Smooth muscle cell (in vitro differentiated cells): ENCODE data around the gene SLC38A8. TPM values are rescaled to one million over a fixed set of nuclear protein-coding genes. Genes with fewer than 3 reads are reported as not detected.

ENCODE experiments used
- DNase-seq: peaks from one replicate; lab custom pipeline; 2025; ENCODE audit not compliant: unreplicated experiment; lab: John Stamatoyannopoulos, UW
- H2AFZ ChIP-seq: fragments of 200-600 bp; sonication (generic); 2 replicates; pipeline ENCODE4 v1.6.0; 2016; ENCODE audit warnings: antibody characterized with exemption, low read depth, mild to moderate bottlenecking
- H3F3A ChIP-seq: fragments of 200-600 bp; sonication (generic); 2 replicates; pipeline ENCODE4 v1.6.0; 2017; ENCODE audit warnings: antibody characterized with exemption, low read depth
- H3K27ac ChIP-seq: fragments of 200-600 bp; sonication (generic); 2 replicates; pipeline ENCODE4 v1.5.1; 2016; ENCODE audit warnings: low read depth, mild to moderate bottlenecking
- H3K27me3 ChIP-seq: fragments of 200-600 bp; sonication (generic); 2 replicates; pipeline ENCODE4 v1.6.1; 2016; ENCODE audit warnings: low read depth, mild to moderate bottlenecking
- H3K36me3 ChIP-seq: fragments of 200-600 bp; sonication (generic); 2 replicates; pipeline ENCODE4 v1.5.1; 2016; ENCODE audit warnings: low read depth
- H3K4me1 ChIP-seq: fragments of 200-600 bp; sonication (generic); 2 replicates; pipeline ENCODE4 v1.5.1; 2016; ENCODE audit warnings: low read depth
- H3K4me2 ChIP-seq: fragments of 200-600 bp; sonication (generic); 2 replicates; pipeline ENCODE4 v1.6.0; 2016; ENCODE audit warnings: mild to moderate bottlenecking
- H3K4me3 ChIP-seq: fragments of 200-600 bp; sonication (generic); 2 replicates; pipeline ENCODE4 v1.5.1; 2016; ENCODE audit warnings: mild to moderate bottlenecking
- H3K79me2 ChIP-seq: fragments of 200-600 bp; sonication (generic); 2 replicates; pipeline ENCODE4 v1.6.0; 2016; ENCODE audit warnings: low read depth, mild to moderate bottlenecking
- H3K9ac ChIP-seq: fragments of 200-600 bp; sonication (generic); 2 replicates; pipeline ENCODE4 v1.6.0; 2016; ENCODE audit warnings: low read depth
- H3K9me3 ChIP-seq: fragments of 200-600 bp; sonication (generic); replicated peaks from 2 replicates; pipeline ENCODE4 v1.5.1; 2016; ENCODE audit warnings: low read depth
- H4K20me1 ChIP-seq: fragments of 200-600 bp; sonication (generic); 2 replicates; pipeline ENCODE4 v1.6.0; 2016; ENCODE audit warnings: low read depth
- CTCF ChIP-seq: fragments of 200-600 bp; sonication (generic); IDR thresholded peaks from 2 replicates; pipeline ENCODE4 v1.5.1; 2017; ENCODE audit warnings: borderline replicate concordance, mild to moderate bottlenecking, antibody characterized with exemption; ENCODE audit not compliant: insufficient read depth, poor library complexity, severe bottlenecking
- WGBS: methylation state at CpG from one replicate; pipeline ENCODE4 v1.1.7; 2016; ENCODE audit warnings: low lambda C conversion rate; 5-methylcytosine and 5-hydroxymethylcytosine counted together
- polyA plus RNA-seq: library from polyadenylated mRNA; unstranded; fragments of >200 nt; fragmentation: Nextera tagmentation; extraction: Ambion mirVana; gene quantifications from 2 replicates; pipeline ENCODE4 v1.2.1, GENCODE V29; 2016
- total RNA-seq: library from RNA; depleted of rRNA; stranded (reverse); fragments of >200 nt; gene quantifications from 2 replicates; pipeline ENCODE4 v1.2.3, GENCODE V29; 2014

Gene SLC38A8
- total and polyA plus RNA-seq, 2 experiments from 2014 or later, result not detected

DNA sequence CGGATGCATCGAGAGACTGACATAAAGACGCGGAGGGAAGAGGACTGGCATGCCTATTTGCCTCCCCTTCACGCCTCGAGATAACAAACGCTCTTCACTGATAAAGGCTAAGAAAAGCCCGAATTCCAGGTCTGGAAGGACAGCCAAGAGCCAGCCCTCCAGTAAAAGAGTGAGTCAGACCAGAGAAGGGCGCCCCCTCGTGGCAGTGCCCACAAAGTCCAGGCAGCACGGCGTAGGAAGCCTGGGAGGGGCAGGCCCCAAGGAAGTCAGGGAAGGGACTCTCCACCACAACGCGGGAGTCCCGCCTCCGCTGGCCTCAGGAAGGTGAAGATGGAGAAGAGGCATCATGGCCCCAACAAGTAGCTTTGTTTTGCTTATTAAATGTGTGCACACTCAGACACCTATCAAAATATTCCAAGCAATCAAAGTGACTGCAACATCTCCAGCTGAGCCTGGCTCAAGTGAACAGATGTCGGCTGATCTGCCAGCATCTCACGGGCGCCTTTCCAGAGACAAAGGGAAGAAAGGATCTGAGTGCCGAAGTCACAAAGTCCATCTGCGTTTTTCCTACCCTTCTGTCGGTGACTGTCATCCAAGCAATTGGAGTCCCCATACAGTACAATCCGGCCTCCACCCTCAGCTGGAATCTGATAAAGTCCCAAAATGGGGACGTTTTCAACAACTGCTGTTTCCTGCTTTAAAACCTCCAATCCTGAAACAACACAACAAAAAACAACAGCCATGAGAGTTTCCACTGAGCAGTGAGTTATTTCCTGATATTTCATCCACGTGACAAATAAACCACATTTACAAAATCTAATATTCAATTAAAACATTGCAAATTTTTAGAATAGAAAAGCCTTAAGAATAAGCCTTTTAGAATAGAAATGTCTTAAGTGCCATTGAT, 20.4 kb upstream of the SLC38A8 start:
- H2AFZ ChIP-seq, result no peak overlapping the region
- H3F3A ChIP-seq, result no peaks in the 10 kb centered on the region
- H3K27me3 ChIP-seq, result no peaks in the 10 kb centered on the region
- peak; percentile 63 for DNase-seq
- no peak overlapping the region for H3K27ac ChIP-seq
- H3K4me3 ChIP-seq, result no peak overlapping the region
- H3K9ac ChIP-seq, result no peak overlapping the region
- peaks cover 4% of the 10 kb centered on the region for H3K4me1 ChIP-seq
- peaks cover 12% of the 10 kb centered on the region for H3K36me3 ChIP-seq
- no peaks in the 10 kb centered on the region for H3K9me3 ChIP-seq
- 38% methylated on average over 24 of the region's 25 CpGs for WGBS
- no peaks in the 10 kb centered on the region for H4K20me1 ChIP-seq
- peak; percentile 95 for TF ChIP-seq CTCF
- no peaks in the 10 kb centered on the region for H3K79me2 ChIP-seq
- no peak overlapping the region for H3K4me2 ChIP-seq

DNA sequence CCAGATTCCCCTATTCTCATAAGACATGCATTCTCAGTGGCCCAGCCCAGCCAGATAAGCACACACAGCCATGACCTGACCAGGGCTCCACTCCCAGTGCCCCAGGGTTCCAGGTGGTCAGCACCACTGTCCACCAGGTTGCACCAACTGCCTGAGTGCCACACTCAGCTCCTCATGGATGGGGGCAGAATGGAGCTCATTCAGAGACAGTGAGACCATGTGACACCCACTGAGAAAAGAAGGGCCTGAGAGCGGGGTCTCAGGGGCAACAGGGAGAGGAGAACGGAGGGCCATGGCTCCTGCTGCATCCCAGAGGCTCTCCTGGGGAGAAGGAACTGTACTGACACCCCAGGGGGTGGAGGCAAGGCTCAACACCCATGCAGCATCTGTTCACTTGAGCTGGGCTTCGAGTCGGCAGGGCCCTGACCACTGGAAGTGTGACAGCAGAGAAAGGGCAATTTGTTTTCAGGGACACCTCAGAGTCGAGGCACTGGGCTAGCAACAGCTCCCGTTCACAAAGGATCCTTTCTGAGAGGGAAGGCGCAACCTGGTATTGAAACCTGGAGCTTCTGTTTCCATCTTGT, 18.7 kb upstream of the SLC38A8 start:
- H3K79me2 ChIP-seq, result no peaks in the 10 kb centered on the region
- H4K20me1 ChIP-seq, result no peaks in the 10 kb centered on the region
- no peak for DNase-seq
- no peaks in the 10 kb centered on the region for H3K27me3 ChIP-seq
- H3K36me3 ChIP-seq, result peaks cover 3% of the 10 kb centered on the region
- H3K9me3 ChIP-seq, result no peaks in the 10 kb centered on the region
- H3F3A ChIP-seq, result no peaks in the 10 kb centered on the region
- no peak overlapping the region for H3K4me2 ChIP-seq
- H3K9ac ChIP-seq, result no peak overlapping the region
- 94% methylated on average over 7 of the region's 7 CpGs for WGBS
- peaks cover 4% of the 10 kb centered on the region for H3K4me1 ChIP-seq
- H3K27ac ChIP-seq, result no peak overlapping the region
- H2AFZ ChIP-seq, result no peak overlapping the region
- no peak for TF ChIP-seq CTCF
- no peak overlapping the region for H3K4me3 ChIP-seq

DNA sequence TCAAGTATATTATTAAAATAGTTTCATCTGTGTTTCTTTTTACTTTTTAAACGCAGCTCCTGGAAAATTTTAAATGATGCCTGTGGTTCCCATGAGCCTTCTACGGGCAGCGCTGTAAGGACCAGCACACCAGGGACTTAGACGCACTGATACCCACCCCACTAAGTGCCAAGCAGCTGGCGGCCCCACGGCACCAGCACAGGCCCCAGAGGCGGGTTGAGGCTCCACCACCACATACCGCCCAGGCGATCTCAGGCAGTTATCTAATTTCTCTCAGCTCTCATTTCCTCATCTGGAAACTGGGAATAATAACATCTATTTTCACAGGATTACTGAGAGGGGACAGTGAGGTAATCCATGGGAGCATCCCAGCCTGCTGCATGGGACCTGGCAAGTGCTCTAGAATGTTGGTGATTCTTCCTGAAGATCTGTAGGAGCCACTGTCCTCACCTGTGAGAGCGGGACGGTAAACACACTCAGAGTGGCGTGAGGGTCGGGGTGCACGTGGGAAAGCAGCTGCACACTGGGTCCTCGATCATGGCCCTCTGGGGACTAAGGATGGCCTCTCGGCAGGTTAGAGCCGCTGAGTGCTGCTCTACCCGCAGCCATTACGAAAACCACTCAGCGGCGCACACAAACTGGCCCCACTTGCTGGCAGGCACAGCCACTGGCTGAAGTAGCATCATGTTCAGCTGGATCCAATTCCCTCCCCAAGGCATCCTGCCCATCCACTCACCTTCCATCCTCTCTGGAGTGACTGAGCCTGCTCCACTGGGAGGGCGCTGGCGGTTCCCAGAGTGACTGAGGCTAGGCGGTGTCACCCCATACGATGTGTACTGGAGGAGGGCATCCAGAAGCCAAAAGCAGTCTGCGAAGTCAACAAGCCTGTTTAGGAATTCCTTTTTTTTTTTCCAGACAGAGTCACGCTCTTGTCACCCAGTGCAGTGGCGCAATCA, 17.6 kb upstream of the SLC38A8 start:
- TF ChIP-seq CTCF, result no peak
- H3K36me3 ChIP-seq, result peaks cover 3% of the 10 kb centered on the region
- DNase-seq, result no peak
- H3F3A ChIP-seq, result no peaks in the 10 kb centered on the region
- H3K9ac ChIP-seq, result no peak overlapping the region
- no peak overlapping the region for H3K4me2 ChIP-seq
- H4K20me1 ChIP-seq, result no peaks in the 10 kb centered on the region
- H3K27ac ChIP-seq, result no peak overlapping the region
- H3K4me1 ChIP-seq, result peaks cover 4% of the 10 kb centered on the region
- no peak overlapping the region for H2AFZ ChIP-seq
- no peak overlapping the region for H3K4me3 ChIP-seq
- no peaks in the 10 kb centered on the region for H3K79me2 ChIP-seq
- H3K27me3 ChIP-seq, result no peaks in the 10 kb centered on the region
- H3K9me3 ChIP-seq, result no peaks in the 10 kb centered on the region
- WGBS, result 96% methylated on average over 28 of the region's 28 CpGs
